GM19467 (cell line): ENCODE measurements around the gene VDR.
"Not testable (repeated sequence)": the region's sequence is repeated elsewhere in the genome, so short reads cannot be mapped to it uniquely, and the experiment has no call there.

ENCODE experiments used
- ATAC-seq: cut with Tn5 transposase; IDR thresholded peaks from one replicate; pipeline ENCODE4 v1.9.1; 2021; ENCODE audit warnings: mild to moderate bottlenecking, moderate library complexity; ENCODE audit not compliant: unreplicated experiment

VDR gene

DNA sequence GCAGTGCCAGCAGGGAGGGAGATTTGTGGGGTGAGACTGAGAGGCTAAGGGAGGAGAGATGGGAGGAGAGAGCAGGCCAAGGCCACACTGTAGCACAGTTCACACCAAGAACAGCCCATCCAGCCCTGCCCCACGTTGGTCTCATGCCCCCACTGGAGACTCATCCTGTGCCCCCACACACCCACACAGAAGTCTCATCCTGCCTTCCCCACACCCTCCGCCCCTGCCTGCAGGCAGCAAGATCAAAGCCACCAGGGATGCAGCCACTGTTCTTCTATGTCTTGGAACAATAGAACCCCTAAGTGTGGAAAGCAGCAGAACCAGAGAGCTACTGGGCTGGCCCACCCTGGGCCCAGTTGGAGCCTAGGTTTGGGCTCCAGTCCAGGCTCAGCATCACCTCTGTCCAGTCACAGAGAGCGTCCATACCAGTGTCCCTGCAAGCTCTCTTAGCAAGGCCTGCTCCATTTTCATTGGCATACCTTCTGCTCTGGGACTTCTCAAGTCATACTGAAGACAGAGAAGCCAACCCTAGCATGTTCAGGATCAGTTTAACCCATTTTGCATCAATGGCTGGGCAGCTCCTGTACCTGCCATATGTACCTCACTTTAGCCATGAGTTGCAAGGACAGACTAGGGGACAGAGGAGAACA, 53.4 kb downstream of the VDR start:
- no peak for ATAC-seq

DNA sequence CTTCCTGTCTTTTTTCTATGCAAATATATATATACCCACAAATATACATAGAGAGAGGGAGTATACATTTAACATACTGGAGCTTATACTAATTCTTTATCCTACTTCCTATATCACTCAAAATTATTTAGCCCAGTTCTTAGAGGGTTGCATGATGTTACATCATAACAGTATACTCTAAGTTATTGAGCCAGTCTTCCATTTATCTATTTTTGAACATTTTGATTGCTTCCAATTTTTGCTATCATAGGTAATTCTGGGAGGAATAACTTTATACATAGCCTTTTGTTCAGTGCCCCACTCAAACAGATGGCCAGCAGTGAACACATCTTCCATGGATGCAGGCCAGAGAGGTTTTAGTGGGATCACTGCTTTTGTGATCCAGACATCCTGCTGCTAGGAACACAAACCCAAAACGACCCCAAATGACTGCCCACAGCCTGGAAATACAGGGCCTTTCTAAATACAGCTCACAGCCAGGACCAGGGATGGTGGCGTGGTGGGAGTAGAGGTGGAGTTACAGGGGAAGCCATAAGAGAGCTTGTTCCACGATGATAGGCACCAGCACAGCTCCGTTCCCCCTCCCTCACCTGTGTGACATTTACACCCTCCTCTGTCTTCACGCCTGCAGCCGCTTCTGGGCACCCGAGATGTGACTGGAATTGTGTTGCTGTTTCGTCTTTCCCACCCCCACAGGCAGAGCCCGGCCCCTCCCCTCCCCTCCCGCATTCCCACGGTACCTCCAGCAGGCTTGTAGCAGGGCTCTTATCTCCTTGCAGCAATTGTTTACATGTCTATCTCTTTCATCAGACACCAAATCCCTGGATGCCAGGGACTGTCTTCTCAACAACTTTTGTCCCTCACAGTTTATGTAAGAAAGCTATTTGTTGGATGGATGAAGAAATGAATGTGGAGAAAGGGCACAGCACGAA, 54.4 kb downstream of the VDR start:
- no peak for ATAC-seq

DNA sequence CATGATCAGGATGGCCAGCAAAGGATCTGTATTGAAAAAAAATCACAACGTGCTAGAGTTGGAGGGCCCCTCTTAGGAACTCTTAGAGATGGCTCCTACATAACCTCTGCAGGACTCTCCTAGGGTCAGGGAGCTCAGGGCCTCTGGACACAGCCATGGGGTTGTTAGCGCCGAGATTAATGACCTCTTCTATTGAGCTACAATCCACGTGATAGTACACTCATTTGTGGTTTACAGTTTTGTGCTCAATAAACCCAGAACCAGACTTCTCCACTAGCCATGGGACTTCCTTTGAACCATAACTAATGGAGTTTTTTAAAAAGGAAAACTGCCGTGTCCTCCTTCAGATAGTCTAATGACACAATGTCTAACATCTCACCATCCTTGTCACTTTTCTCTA, 55.5 kb downstream of the VDR start:
- no peak for ATAC-seq

DNA sequence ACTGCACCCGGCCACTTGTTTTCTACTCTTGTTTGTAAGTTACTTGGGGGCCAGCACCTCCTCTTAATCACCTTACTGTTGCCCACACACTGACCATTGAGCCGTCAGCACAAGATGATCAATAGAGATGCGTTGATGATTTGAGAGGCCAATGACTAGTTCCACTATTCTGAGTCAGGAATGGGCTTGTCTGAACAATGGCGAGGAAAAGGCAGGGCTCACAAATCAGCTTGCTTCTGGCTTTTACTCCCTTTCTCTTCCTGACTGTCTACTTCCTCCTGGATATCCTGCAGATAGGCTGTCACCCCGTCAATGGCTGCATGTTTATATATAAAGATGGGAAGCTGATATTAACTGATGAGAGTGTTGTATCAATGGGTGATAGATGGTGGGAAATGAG, 55.9 kb downstream of the VDR start:
- no peak for ATAC-seq

DNA sequence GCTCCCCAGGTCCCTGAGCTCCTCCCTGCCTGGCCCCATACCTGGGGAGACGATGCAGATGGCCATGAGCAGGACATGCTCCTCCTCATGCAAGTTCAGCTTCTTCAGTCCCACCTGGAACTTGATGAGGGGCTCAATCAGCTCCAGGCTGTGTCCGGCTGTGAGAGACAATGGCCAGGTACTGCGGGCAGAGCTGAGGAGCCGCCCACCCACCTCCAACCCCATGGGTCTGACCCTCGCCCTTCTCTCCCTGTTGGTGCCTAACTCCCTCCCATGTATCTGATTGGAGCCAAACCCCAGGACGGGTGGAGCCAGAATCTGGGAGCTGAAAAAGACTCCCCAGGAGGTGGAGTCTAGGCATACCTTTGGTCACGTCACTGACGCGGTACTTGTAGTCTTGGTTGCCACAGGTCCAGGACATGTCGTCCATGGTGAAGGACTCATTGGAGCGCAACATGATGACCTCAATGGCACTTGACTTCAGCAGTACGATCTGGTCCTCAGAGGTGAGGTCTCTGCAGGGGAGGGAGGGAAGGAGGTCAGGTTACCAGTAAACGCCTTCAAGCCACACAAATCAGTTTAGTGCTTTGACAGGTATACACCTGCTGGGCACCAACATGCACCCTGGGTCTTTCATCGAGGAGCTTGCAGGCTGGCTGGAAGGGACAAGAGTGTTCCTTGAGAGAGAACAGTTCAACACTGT, 58.3 kb downstream of the VDR start:
- ATAC-seq: no peak

DNA sequence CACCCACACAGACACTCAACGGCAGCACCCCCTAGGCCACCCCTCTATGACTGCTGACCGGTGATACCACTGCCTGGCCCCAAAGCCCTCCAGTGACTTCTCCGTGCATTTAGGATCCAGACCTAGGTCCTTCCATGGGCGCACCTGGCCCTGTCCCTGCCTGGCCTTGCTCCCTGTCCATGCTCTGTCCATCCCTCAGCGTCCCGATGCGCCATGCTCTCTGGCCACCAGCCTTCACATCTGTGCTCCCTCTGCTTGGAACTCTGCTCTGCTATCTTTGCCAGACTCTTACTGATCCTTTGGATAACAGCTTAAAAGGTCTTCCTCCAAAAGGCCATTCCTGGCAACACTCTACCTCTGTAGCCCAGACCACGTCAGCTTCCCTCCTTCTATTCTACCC, 59.7 kb downstream of the VDR start:
- ATAC-seq: no peak

DNA sequence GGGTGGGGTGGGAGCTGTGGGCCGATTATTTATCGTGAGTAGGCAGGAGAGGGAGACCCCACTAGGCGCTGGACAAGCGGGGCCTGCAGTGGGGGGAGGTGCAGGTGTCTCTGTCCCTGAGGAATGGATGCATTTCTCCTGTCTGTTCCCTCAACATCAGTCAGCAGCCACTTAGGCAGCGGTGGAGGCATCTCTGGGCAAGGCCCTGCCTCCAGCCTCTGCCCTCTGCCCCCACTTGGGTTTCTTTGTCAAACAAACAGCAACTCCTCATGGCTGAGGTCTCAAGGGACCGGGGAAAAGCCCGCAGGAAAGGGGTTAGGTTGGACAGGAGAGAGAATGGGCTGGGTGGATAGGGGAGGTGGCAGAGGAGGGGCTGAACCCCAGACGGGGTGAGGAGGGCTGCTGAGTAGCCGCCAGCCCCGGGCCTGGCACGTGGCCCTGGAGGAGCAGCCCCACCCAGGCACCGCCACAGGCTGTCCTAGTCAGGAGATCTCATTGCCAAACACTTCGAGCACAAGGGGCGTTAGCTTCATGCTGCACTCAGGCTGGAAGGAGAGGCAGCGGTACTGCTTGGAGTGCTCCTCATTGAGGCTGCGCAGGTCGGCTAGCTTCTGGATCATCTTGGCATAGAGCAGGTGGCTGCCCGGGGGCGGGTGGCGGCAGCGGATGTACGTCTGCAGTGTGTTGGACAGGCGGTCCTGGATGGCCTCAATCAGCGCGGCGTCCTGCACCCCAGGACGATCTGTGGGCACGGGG, 60.4 kb downstream of the VDR start:
- no peak for ATAC-seq

DNA sequence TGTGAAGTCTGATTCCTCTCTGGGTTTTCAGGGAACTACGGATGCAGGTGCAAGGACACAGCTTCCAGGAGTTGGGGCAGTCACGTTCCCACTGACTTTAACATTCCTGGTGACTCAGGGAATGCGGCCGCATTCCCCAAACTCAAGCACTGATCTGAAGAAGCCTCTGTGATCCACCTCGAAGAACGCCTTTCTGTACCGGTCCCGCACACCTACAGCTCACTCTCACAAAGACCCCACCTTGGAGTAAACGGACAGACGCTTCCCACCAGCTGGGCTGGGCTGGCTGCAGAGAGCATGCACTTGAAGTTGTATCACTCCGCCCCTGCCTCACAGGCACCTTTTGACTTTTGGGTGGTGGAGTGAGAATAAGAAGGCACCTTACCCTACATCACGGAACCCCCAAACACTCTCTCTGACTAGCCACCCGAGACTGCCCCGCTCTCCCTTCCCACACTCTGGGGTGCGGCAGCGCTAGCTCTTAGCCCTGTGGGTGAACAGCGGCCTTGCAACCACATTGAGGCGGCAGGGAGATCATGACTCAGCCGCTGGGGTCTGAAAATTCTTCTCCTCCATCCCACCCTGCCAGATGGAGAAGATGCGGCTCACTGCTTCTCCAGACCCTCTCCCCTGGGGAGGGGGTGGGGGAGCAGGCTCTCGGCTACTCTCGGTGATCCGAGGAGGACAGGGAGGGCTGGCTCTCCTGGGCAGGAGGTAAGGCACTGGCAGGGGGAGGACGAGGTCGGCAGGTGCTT, 61.4 kb downstream of the VDR start:
- ATAC-seq: no peak

DNA sequence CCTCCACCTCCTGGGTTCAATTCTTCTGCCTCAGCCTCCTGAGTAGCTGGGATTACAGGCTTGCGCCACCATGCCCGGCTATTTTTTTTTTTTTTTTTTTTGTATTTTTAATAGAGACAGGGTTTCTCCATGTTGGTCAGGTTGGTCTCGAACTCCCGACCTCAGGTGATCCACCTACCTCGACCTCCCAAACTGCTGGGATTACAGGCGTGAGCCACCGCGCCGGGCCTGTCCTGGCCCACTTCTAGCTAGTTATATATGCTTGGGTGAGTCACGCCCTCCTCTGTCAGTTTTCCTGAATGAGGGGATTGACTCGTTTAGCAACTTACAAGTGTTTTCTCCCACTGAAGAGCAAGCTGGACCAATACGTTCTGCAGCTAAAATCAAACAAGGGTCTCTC, 62.3 kb downstream of the VDR start:
- not testable (repeated sequence) for ATAC-seq

DNA sequence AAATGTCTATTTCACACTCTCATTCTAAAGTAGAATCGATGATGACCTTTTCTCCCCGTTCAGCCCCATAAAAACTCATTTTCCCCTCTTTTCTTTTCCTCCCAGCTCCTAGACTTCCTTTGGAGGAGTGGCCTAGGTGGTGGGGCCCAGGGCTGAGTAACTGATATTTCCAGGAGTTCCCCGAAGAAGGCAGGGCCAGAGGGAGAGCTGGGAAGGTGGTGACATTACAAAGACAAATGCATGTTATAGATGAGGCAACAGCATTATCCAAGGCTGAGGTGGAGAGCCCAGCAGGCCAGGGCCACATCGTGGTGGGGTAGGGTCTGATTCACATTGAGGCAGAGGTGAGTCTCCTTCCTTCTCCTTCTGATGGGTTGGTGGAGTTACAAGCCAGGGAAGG, 62.9 kb downstream of the VDR start:
- ATAC-seq: no peak

DNA sequence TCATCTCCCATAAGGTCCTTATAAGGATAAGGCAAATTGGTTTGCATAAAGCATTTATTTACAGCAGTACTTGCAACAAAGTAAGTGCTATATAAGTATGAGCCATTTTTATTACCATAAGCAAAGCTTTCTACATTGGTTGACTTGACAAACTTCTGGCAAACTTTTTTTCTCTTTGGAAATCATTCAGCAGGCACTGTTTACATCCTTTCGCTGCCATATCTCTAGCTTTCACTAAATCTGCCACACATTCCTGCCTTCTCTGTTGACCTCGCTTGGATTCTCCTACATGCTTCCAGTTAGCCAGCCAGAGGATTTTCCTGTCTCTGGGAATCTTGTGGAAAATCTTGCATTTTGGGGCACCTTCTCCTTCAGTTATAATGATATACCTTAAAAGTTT, 63.3 kb downstream of the VDR start:
- ATAC-seq: no peak

DNA sequence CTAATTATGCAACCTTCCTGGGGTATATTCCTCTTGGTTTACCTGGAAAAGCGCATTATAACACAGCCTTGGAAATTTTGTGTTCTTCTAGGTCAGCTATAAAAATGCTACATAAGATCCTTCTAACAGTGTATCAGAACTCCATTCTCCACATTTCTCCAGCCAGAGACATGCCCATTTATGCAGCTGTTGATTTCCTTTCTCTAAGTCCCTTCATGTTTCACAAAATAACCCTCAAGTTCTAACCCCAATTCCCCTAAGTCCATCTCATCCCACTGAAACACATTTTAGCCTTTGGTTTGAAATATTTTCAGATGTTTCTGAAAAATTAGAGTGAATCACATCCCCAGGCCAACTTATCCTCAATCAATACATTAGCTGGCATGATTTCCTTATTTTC, 64.2 kb downstream of the VDR start:
- ATAC-seq: no peak

DNA sequence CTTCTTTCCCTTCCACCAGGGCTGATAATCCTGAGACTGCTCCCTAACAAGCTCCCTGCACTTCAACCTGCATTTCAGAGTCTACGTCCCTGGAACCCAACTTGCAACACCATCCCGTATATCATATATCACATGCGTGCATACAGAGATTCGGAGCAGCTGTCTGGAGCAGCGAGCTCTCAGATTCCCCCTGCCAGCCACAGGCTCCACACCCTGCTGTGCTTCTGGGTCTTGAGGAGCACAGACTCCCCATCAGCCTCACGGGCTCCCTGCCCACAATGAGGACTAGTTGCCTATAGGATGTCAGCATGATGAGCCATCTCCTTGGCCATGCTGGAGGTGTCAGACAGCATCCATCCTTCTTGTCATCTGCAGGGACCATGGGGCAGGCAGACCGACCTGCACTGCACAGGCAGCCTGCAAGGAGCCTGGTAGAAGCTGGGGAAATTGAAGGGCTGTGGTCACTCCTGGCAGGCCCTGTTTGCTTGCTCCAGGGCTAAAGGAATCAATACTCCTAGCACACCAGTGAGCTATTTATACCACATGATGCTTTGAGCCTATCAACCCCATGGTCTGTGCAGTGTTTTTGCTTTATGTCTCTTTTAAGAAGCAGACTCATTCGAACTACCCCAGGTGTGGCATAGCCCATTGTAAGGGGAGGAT, 65.4 kb downstream of the VDR start:
- no peak for ATAC-seq

DNA sequence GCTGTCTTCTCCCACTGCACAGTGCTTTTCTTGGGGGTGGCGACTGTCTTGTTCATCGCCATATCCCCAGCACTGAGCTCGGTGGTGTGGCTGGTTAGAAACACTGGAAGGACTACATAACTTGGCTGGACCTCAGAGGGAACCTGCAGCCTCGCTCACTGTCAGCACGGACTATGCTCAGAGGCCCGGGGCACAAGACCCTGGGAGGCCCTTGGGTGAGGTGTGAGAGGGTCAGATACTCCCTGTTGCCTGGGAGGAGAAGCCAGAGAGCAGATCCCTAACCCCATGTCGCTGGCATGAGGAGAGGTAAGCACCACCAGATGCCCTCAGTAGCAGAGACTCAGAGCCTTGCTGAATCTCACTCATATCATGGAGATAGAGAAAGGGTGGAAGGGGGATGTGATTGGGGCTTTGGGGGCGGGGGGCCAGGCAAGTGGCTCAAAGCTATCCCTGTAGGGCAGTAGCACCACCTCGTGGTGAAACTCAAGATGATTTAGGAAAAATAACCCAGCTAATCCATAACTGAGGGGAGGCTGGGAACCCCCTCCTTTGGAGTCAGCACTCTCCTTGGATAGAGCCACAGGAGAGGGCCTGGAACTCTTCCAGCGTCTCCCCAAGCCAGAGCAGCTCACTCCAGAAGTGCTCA, 66.4 kb downstream of the VDR start:
- no peak for ATAC-seq

DNA sequence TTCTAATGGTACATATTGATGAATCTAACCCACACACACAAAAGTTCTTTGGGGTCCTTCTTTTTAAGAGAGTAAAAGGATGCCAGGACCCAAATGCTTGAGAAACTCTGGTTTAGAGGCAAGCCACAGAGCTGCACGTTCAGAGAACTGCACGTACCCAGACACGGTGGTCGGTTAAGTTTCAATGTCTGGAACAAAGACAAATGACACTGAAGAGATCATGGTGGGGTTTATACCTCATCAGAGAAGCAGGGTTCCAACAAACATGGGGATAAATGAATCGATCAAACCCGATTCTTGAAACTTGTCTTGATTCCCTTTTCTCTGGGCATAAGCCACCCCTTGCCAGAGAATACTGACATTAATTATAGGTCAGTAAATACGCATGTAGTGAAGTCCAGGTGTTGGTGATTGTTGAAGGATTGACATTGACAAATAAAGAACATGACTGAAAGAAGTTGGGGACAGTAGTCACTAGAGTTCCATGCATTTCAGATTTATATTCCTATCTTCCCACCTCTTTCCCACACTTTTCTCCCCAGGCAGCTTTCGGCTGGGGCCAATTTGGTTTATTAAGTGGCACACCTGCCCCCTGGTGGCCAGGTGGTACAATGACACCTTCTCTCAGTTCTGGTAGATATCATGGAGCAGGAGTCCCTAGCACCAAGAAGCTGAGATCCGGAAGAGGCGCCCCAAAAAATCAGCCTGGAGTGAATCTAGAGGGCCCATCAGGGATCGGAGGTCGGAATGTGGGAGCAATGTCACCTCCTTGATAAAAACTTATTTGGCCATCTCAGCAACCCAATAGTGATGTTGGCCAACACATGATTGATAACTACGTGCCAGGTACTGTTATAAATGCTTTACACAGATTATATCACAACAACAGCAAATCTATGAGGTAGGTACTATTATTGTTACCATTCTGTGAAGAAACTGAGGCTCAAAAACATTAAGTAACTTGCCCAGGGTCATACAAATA, 67.3 kb downstream of the VDR start:
- ATAC-seq: no peak

DNA sequence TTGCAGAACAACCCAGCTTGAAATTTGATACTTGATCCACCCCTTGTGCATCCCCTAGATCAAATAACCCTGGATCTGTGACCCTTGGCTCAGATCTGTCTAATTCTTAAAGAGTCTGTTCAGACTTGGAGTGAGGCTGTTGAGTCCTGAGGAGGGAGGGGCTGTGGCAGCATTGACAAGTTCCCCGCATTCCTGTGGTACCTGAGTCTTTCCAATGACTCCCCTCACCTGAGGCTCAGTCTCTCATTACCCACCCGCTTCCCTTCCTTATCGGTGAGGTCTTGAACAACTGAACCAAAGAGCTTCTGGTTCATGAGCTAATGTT, 69.0 kb downstream of the VDR start:
- no peak for ATAC-seq

DNA sequence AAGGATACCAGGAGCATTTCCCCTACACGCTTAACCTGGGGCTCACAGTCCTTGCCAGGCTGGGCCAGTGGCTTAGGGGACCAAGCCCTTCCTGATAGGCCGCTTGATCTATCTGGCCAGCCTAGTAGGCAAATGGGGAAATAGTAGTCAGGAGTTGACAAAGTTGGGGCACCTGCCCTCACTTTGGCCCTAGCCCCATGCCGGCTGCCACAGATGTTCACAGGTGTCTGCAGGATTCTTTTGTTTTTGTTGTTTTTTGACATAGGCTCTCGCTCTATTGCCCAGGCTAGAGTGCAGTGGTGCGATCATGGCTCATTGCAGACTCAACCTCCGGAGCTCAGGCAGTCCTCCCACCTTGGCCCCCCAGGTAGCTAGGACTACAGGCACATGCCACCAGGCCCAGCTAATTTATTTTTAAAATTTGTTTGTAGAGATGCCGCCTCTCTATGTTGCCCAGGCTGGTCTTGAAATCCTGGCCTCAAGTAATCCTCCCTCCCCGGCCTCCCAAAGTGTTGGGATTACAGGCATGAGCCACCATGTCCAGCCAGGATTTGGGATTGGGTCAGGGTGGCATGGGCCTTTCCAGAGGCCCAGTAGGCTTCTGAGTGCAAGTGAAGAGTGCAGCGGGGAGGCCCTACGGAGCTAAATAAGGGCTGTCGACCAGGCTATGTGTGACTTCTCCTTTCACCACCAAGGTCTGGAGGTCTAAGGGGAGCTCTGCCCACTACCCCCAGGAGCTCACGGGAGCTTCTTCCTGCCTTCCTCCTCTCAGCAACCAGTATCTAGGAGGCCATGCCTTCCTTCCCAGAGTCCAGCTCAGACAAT, 69.6 kb downstream of the VDR start:
- no peak for ATAC-seq
